IPS-20b (cell line): ENCODE results near the gene FAM50B.
"Not testable (repeated sequence)": the region's sequence is repeated elsewhere in the genome, so short reads cannot be mapped to it uniquely, and the experiment has no call there.

Experiments
- H3K27ac ChIP-seq: one replicate; pipeline ENCODE4 v1.5.1; 2013; ENCODE audit warnings: low read length
- H3K27me3 ChIP-seq: 2 replicates; pipeline ENCODE4 v1.6.1; 2013; ENCODE audit warnings: mild to moderate bottlenecking, low read length, inconsistent platforms; ENCODE audit not compliant: insufficient read depth
- H3K36me3 ChIP-seq: 2 replicates; pipeline ENCODE4 v1.6.1; 2013; ENCODE audit warnings: low read depth, mild to moderate bottlenecking, inconsistent platforms, low read length, moderate library complexity; ENCODE audit not compliant: insufficient read depth
- H3K4me1 ChIP-seq: 2 replicates; pipeline ENCODE4 v1.6.1; 2013; ENCODE audit warnings: mild to moderate bottlenecking, control low read depth, inconsistent platforms, low read length, moderate library complexity; ENCODE audit not compliant: insufficient read depth
- H3K4me3 ChIP-seq: 2 replicates; pipeline ENCODE4 v1.5.1; 2013; ENCODE audit warnings: mild to moderate bottlenecking, low read length, inconsistent platforms
- H3K9ac ChIP-seq: 2 replicates; pipeline ENCODE4 v1.6.1; 2013; ENCODE audit warnings: low read depth, mild to moderate bottlenecking, inconsistent platforms, low read length, moderate library complexity
- H3K9me3 ChIP-seq: 2 replicates; pipeline ENCODE4 v1.6.1; 2013; ENCODE audit warnings: mild to moderate bottlenecking, low read depth, low read length, inconsistent platforms; ENCODE audit not compliant: insufficient read depth

Gene FAM50B

GRCh38 chr6:3856576-3856975, 7.4 kb downstream of the FAM50B start:
- peaks cover 5% of the 10 kb centered on the region; the same call in 1 of the 2 replicates for H3K4me1 ChIP-seq
- H3K9me3 ChIP-seq = no peaks in the 10 kb centered on the region
- H3K4me3 ChIP-seq = no peak overlapping the region
- H3K27ac ChIP-seq = no peak overlapping the region
- no peaks in the 10 kb centered on the region for H3K36me3 ChIP-seq
- H3K9ac ChIP-seq = no peak overlapping the region
- peaks cover 7% of the 10 kb centered on the region; the same call in 1 of the 2 replicates for H3K27me3 ChIP-seq

- Histone ChIP-seq H3K4me3 (no peak overlapping the region), H3K9me3 (no peaks in the 10 kb centered on the region), H3K27me3 (peaks cover 7% of the 10 kb centered on the region; the same call in 1 of the 2 replicates), H3K27ac (no peak overlapping the region), H3K36me3 (no peaks in the 10 kb centered on the region), H3K4me1 (peaks cover 12% of the 10 kb centered on the region; the same call in 1 of the 2 replicates), H3K9ac (no peak overlapping the region)
These were observed 8.6 kb downstream of the FAM50B start for GRCh38 chr6:3857468-3858456.

GRCh38 chr6:3859878-3860552, 10.8 kb downstream of the FAM50B start:
- Histone ChIP-seq H3K4me3 (no peak overlapping the region), H3K9ac (no peak overlapping the region), H3K27ac (no peak overlapping the region), H3K4me1 (peaks cover 12% of the 10 kb centered on the region; the same call in 1 of the 2 replicates), H3K9me3 (no peaks in the 10 kb centered on the region), H3K27me3 (peaks cover 7% of the 10 kb centered on the region; the same call in 1 of the 2 replicates), H3K36me3 (no peaks in the 10 kb centered on the region)

- Histone ChIP-seq H3K36me3 (no peaks in the 10 kb centered on the region), H3K4me3 (no peak overlapping the region), H3K9me3 (no peaks in the 10 kb centered on the region), H3K27ac (no peak overlapping the region), H3K9ac (no peak overlapping the region), H3K4me1 (peaks cover 12% of the 10 kb centered on the region; the same call in 1 of the 2 replicates), H3K27me3 (peaks cover 7% of the 10 kb centered on the region; the same call in 1 of the 2 replicates)
These were observed 12.3 kb downstream of the FAM50B start for GRCh38 chr6:3861424-3861823.

- no peaks in the 10 kb centered on the region for H3K36me3 ChIP-seq
- no peak overlapping the region for H3K4me3 ChIP-seq
- H3K9me3 ChIP-seq = no peaks in the 10 kb centered on the region
- no peak overlapping the region for H3K9ac ChIP-seq
- H3K27me3 ChIP-seq = peaks cover 7% of the 10 kb centered on the region; the same call in 1 of the 2 replicates
- H3K4me1 ChIP-seq = peaks cover 12% of the 10 kb centered on the region; the same call in 1 of the 2 replicates
- H3K27ac ChIP-seq = no peak overlapping the region
These were observed 12.9 kb downstream of the FAM50B start for GRCh38 chr6:3862038-3862437.

- not testable (repeated sequence) for H3K27me3 ChIP-seq, H3K4me3 ChIP-seq, H3K36me3 ChIP-seq, H3K27ac ChIP-seq, H3K9me3 ChIP-seq, H3K9ac ChIP-seq
- peaks cover 12% of the 10 kb centered on the region; the same call in 1 of the 2 replicates for H3K4me1 ChIP-seq
These were observed 14.1 kb downstream of the FAM50B start for GRCh38 chr6:3863322-3863721.

GRCh38 chr6:3865463-3865862, 16.3 kb downstream of the FAM50B start:
- no peak overlapping the region for H3K27ac ChIP-seq
- no peaks in the 10 kb centered on the region for H3K9me3 ChIP-seq
- H3K4me3 ChIP-seq = no peak overlapping the region
- H3K36me3 ChIP-seq = no peaks in the 10 kb centered on the region
- H3K27me3 ChIP-seq = peaks cover 7% of the 10 kb centered on the region; the same call in 1 of the 2 replicates
- H3K4me1 ChIP-seq = peaks cover 12% of the 10 kb centered on the region; the same call in 1 of the 2 replicates
- no peak overlapping the region for H3K9ac ChIP-seq

GRCh38 chr6:3867641-3868502, 18.7 kb downstream of the FAM50B start:
- H3K27me3 ChIP-seq = no peaks in the 10 kb centered on the region

GRCh38 chr6:3868544-3868943, 19.4 kb downstream of the FAM50B start:
- H3K9me3 ChIP-seq = no peaks in the 10 kb centered on the region
- no peak overlapping the region for H3K27ac ChIP-seq
- H3K27me3 ChIP-seq = no peaks in the 10 kb centered on the region
- no peak overlapping the region for H3K9ac ChIP-seq
- H3K36me3 ChIP-seq = no peaks in the 10 kb centered on the region
- no peak overlapping the region for H3K4me3 ChIP-seq
- H3K4me1 ChIP-seq = no peaks in the 10 kb centered on the region

More at GRCh38 chr6:3867641-3868502, 18.7 kb downstream of the FAM50B start:
- no peak overlapping the region for H3K4me3 ChIP-seq
- no peaks in the 10 kb centered on the region for H3K4me1 ChIP-seq
- H3K36me3 ChIP-seq = no peaks in the 10 kb centered on the region
- H3K27ac ChIP-seq = no peak overlapping the region
- H3K9ac ChIP-seq = no peak overlapping the region
- no peaks in the 10 kb centered on the region for H3K9me3 ChIP-seq

GRCh38 chr6:3869284-3869631, 20.1 kb downstream of the FAM50B start:
- Histone ChIP-seq H3K27ac (no peak overlapping the region), H3K36me3 (no peaks in the 10 kb centered on the region), H3K4me1 (no peaks in the 10 kb centered on the region), H3K9ac (no peak overlapping the region), H3K27me3 (no peaks in the 10 kb centered on the region), H3K9me3 (no peaks in the 10 kb centered on the region), H3K4me3 (no peak overlapping the region)
